Activated CD4-positive, alpha-beta T cell treated with anti-CD3 and anti-CD28 coated beads, Interleukin-2, amount 50 U/mL, for 48 hours (primary cell): Measurements from ENCODE around the gene THRB.
A peak's percentile ranks its signal among the peaks of the same experiment; 100 is the strongest.

Source experiments
- DNase-seq, 2 experiments: peaks; one replicate each; pipeline ENCODE4 v3.0.0-alpha.2; 2020

Gene THRB

GRCh38 chr3:24258260-24258659, 236.4 kb downstream of the THRB start:
- DNase-seq: no peak

GRCh38 chr3:24255414-24255813, 239.2 kb downstream of the THRB start:
- no peak for DNase-seq

GRCh38 chr3:24254649-24255048, 240.0 kb downstream of the THRB start:
- DNase-seq: no peak

- no peak for DNase-seq
Observed at GRCh38 chr3:24253336-24253735, 241.3 kb downstream of the THRB start.

- DNase-seq: no peak
Observed at GRCh38 chr3:24249523-24249922, 245.1 kb downstream of the THRB start.

GRCh38 chr3:24245056-24245455, 249.6 kb downstream of the THRB start:
- DNase-seq: no peak

- DNase-seq: no peak
Observed at GRCh38 chr3:24244491-24244890, 250.2 kb downstream of the THRB start.

GRCh38 chr3:24242012-24242698, 252.5 kb downstream of the THRB start:
- no peak for DNase-seq

GRCh38 chr3:24240306-24240705, 254.3 kb downstream of the THRB start:
- no peak for DNase-seq

GRCh38 chr3:24237971-24238706, 256.5 kb downstream of the THRB start:
- DNase-seq: peak; percentile 3 to 11

GRCh38 chr3:24235121-24235520, 259.5 kb downstream of the THRB start:
- DNase-seq: no peak

- no peak for DNase-seq
Observed at GRCh38 chr3:24232784-24233183, 261.9 kb downstream of the THRB start.

- no peak for DNase-seq
Observed at GRCh38 chr3:24229468-24230221, 265.0 kb downstream of the THRB start.

- no peak for DNase-seq
Observed at GRCh38 chr3:24227635-24228034, 267.0 kb downstream of the THRB start.

- DNase-seq: no peak
Observed at GRCh38 chr3:24226397-24226796, 268.3 kb downstream of the THRB start.

GRCh38 chr3:24225385-24225950, 269.2 kb downstream of the THRB start:
- DNase-seq: no peak

- DNase-seq: no peak
Observed at GRCh38 chr3:24224666-24225384, 269.8 kb downstream of the THRB start.

GRCh38 chr3:24222165-24222805, 272.4 kb downstream of the THRB start:
- no peak for DNase-seq

GRCh38 chr3:24220859-24221657, 273.6 kb downstream of the THRB start:
- DNase-seq: no peak

GRCh38 chr3:24215502-24215901, 279.1 kb downstream of the THRB start:
- DNase-seq: no peak

GRCh38 chr3:24211381-24211780, 283.3 kb downstream of the THRB start:
- DNase-seq: no peak
